HuH-7.5 (cell line): ENCODE results near the gene FGF8.

Source experiments
- DNase-seq: peaks from one replicate; pipeline ENCODE4 v3.0.0; 2011; ENCODE audit warnings: low spot score

The FGF8 gene

GRCh38 chr10:101725296-101726114 lies 50.4 kb downstream of the FGF8 start:
- no peak for DNase-seq

- DNase-seq, result no peak
Measured at GRCh38 chr10:101724446-101724845, 51.5 kb downstream of the FGF8 start.

GRCh38 chr10:101723176-101723575 lies 52.7 kb downstream of the FGF8 start:
- no peak for DNase-seq

DNA sequence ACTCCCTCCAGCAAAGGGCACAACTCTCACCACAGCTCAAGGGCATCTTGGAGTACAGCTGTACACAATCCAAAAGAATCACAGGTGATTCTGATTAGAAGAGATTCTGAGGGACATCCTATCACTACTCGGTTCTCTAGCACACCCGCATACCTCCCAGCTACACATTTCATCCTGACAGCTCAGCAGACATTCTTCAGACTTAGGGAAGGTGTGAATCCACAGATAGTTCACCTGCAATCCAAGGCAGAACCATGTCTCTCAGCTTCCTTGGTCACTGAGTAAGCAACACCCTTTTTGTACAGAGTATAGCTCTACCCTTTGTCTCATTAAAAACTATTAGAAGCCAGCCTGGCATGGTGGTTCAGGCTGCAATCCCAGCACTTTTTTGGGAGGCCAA lies 54.1 kb downstream of the FGF8 start:
- no peak for DNase-seq

DNA sequence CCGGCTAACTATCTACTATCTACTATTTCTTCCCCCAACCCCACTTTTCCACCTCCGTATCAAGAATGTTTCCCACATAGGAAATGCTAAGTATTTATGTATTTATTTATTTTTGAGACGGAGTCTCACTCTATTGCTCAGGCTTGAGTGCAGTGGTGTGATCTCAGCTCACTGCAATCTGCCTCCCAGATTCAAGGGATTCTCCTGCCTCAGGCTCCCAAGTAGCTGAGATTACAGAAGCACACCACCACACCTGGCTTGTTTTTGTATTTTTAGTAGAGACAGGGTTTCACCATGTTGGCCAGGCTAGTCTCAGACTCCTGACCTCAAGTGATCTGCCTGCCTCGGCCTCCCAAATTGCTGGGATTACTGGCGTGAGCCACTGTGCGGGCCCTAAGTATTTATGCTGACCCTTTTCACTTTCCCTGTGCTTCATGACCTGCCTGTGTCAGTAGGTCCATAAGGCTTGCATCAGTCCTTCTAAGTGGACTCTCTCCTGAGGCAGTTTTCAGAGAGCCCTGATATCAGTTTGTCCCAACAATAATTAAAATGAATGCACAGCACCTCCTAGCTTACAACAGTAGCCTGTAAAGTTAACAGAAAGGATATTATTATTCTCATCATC lies 55.2 kb downstream of the FGF8 start:
- DNase-seq, result no peak
